T-helper 1 cell treated with Interleukin-12 subunit alpha and Interleukin-12 subunit beta and Interleukin-4 antibody, amounts not matched to agents 30 ng/mL and 1 ng/mL, for 36 hours (primary cell): Measurements from ENCODE around the gene SKAP1. TPM values are rescaled to one million over a fixed set of nuclear protein-coding genes. Genes with fewer than 3 reads are reported as not detected.

Experiments
- intact Hi-C: fragments of 100-400 bp; cut with micrococcal nuclease; formaldehyde crosslinking; loops from one replicate; pipeline ENCODE4 v1.15.1; 2024
- total RNA-seq: library from RNA; stranded (reverse); gene quantifications from 2 replicates; pipeline ENCODE4 v1.2.3, GENCODE V29; 2022

Gene SKAP1
- total RNA-seq, 1 donor from 2014 or later: 84.4 TPM

DNA sequence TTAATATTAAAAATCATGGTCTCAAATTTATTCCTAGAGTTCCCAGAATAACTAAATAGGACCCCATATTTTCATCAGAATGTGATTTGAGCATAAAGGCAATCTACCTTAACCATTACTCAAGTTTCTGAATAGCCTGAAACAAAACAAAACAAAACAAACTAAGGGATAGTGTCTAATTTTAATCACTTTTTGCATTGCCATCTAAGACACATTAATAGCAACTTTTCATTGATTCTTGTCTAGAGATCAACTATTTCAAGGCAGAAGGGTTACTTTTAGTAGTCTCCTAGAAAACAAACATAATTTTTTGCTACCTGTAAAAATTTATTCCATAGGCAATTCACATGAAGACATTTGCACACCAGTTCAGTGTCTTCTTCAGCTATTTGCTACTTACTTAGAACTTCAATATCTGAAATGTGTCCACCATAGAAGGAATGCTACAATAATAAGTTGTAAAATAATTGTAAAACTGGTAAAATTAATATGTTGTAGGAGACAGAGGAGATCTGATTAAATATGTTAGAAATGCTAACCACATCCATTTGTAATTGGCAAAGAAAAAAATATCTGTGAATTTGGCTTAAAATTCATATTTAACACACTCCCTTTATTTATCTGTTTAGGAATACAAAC is 94.7 kb downstream of the SKAP1 start:
- intact Hi-C loops: loop anchor here (5.0 kb wide), 1 partner anchor 37 kb away; no protein-coding TSS in a partner anchor

DNA sequence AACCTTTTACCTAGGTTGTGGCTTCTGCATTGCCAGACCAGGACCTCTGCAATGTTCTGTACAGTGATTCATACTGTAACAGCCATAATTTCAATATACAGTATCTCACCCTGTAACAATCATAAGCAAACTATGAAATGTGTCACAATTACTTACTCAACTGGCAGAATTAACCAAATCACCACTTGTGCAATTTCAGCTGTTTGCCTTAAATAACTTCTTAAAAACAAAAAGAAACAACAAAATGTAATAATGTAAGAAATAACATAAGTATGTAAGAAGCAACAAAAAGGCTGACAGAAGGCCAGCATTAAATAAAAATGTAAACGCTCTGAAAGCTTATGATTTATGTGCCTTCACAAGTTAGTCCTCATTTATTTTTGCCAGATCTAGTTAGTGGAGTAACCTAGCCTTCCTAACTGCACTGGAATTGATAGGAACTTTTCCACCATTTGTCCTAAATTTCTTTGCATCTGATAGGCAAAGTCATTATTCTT is 96.9 kb downstream of the SKAP1 start:
- intact Hi-C loops: no loop called here

DNA sequence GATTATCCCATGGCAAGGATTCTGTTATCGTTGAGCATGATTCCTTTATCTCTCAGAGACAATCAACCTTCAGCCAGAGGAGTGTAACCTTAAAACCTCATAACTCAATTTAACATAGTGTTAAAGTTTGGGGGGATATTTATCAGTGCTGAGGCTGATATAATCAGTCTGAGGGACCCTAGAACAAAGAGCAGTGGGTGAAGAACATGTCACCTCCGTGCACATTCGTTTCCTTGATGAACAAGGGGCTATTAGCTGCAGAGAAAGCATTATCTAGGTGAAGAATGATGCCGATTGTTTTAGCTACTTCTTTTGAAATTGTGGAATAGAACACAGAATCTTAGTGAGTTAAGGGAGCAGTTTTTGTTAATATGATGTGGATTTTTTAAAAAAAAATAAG is 99.1 kb downstream of the SKAP1 start:
- intact Hi-C loops: no loop called here

DNA sequence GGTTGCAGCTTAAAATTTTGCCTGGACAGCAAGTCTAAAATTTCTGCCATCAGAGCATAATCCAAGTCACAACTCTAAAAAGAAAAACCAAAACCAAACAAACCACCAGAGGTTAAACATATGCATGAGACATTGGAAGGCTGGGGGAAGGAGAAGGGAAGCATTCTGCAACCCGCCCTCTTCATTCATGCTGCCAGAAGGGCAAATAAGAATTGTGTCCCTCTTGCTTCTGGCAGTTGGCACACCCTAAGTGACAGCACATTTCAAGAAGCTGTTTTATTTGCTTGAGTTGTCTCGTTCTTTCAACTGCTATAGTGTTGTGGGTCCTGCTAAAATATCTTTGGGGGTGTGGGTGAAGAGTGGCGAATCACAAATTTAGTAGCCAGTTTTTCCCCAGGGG is 99.6 kb downstream of the SKAP1 start:
- intact Hi-C loops: no loop called here

DNA sequence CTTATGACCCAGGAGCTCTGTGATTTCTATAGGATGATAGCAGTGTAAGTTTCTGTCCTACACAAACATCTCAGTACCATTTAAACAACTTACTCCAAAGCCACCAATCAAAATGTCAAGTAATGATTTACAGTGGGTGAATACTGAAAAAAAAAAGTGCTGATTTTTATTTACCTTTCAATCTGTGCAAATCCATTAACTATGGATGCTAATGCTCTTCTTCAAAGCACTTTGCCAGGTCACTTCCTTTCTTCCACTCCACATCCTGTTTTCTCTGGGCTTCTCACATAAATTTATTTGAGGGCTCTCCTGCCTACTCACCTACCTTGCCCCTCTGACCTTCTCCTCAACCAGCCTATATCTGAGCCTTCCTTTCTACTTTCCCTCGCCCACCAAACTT is 101.6 kb downstream of the SKAP1 start:
- intact Hi-C loops: no loop called here

DNA sequence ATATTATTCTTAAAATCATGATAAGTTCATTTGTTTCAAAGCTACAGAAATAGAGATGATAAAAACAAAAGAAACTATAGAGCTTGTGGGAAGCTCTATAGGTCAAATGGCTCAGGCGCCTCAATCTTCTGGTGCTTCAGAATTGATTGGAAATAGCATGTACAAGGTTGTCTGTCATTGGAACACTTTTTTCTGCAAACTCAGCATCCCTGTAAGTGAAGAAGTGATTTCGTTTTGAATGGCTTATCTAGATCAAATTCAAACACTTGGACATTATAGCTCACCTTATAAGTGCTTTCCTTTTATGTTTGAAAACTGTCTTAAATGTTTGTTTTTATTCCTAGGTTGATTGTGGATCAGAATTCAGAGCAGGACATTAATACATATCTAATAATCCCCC is 103.7 kb downstream of the SKAP1 start:
- intact Hi-C loops: no loop called here

DNA sequence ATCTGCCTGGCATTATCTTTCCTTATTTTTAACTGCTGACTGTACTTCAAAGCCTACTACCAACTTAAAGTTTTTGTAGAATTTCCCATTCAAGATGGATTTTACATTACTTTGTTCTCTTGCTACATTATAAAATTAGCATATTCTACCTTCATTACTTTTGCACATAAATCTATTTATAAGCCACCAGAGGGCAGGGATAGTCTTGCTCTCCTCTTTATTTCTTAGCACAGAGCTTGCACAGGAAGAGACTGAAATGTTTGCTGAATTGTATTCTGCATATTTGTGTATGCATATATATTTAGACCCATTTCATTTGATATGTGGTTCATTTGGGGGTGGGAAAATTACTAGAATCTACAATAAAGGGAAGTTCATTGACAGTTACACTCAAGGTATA is 108.0 kb downstream of the SKAP1 start:
- intact Hi-C loops: no loop called here

DNA sequence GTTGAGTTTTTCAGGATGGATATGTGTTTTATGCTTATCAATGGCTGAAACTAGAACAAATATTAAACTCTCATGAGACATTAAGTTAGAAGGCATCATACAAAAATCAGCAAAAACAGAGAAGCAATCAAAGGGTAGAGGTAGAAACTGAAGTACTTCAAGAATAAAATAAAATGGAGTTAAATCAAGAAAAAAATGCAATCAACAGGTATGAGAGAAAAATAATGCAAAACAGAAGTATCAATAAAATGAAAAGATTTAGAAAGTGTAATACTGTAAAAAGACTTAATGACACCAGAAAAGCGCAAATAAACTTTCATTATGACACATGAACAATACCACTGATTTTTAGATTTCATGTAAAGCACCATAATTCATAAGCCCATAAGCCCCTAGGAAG is 112.3 kb downstream of the SKAP1 start:
- intact Hi-C loops: no loop called here

DNA sequence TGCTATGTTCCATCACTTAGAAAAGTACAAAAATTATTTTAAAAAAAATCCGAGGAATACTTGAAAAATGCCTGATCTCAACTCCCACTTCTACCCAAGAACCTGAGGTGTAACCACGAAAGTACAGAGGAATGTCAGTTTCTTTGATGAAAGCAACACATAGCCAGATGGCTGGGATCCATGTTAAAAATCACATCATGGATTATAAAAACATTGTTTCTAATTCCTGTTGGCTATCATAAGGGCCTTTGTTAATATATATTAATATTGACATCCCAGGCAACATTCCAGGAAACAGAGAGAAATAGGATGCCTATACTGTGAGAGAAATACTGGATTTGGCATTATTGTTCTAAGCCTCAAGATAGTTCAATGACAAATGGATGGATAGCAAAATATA is 115.3 kb downstream of the SKAP1 start:
- intact Hi-C loops: no loop called here

DNA sequence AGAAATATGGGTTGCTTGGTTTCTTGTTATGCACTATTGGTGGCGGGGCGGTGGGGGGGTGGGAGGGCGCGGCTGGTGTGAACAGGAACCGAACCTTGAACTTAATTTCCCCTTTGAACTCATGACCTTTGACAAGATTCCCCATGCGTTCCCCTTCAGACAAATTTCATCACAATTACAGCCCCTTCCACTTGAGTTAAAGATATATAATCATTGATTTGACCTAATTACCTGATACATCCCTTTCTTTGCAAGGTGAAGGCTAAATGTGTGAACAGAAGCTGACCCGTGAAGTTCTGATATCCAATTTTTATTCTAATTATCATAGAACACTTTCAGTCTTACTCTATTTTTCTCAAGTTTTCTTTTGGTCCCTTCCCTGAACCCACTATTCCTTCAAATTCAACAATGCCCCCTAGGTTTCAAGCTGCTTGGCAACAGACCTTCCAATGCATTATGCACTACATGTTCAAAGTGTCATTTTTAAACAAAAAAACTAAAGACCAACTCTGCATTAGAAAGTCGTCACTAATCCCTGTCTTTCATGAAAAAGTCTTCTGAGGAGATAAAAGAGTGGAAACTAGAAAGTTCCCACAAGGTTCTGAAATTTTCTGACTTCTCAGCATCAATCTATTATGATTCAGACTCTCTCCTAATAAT is 116.8 kb downstream of the SKAP1 start:
- intact Hi-C loops: no loop called here

DNA sequence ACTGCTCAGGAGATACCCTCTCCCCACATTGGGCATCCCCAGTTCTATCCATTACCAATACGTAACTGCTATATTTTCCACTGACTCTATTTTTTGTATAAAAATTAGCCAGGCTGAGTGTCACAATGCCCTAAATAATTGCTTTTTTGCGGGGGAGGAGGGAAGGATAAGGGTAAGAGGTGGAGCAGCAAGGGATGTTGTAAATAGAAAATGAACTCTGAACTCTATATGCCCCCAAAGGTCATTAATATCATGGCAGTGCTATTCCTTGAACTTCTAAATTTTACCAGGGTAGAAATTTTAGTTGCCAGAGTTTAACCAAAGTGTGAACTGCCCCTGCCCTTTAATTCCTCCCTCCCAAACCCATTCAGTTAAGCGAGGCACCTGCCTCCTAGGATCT is 118.7 kb downstream of the SKAP1 start:
- intact Hi-C loops: no loop called here

DNA sequence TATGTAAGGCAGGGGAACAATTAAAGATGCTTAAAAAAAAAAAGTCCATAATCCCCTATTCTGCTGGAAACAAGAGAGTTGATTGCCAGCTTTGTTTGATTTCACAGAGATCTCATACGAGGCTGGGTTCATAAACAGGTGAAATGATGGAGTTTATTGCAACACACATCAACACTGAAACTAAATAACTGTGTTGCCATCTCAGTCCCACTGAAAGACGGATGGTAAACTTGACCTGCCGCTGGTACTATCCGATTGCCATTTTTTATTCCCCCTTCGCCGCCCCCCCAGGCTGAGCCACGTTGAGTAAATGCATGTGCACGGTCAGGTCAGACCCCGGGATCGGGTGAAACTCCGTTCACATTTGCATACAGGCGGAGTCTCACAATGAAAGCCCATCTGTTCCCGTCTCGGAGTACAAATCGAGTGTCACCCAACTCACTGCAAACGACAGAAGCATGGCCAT is 119.2 kb downstream of the SKAP1 start:
- intact Hi-C loops: no loop called here

DNA sequence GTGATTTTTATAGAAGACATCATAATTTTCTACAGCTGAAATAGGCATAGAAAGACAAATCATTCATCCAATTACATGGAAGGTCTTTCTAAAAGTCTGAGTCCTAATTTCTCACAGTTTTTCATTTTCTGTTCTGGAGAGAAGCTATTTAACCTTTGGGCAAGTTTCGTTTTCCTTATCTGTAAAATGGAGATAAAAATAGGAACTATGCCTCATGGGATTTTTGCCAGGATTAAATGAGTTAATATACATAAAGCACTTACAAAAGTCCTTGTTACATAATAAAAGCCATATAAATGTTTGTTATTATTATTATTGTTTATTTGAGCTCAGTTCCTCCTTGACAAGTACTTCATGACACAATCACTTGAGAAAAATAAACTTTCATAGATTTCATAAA is 121.4 kb downstream of the SKAP1 start:
- intact Hi-C loops: loop anchor here (1.0 kb wide), 1 partner anchor 285 kb away; the partner anchor contains the start of gene HOXB5

DNA sequence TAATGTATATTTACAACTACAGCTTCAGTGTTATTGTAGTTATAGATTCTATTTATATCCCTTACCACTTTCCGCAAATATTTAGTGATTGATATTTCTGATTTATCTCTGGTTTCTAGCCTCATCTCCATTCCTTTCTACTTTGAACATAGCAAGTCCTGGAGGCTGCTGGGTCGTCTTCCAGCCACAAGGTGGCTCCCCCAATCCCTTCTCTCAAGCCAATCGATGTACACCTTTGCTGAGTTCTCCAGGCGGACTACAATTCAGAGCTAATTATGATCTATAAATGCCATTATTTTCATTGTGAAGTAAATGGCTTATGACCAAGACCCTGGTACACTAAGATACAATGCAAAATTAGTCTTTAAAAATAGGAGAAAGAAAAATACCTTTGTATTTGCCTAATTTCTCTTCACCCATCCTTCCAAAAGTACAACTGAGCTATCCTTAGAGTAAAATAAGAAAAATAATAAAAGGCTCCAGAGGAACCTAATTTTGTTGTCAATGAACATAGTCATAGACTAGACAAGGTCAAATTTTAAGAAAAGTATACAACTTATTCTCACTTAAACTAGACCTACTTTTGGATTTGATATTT is 122.1 kb downstream of the SKAP1 start:
- intact Hi-C loops: loop anchor here (1.0 kb wide), 1 partner anchor 285 kb away; the partner anchor contains the start of gene HOXB5

DNA sequence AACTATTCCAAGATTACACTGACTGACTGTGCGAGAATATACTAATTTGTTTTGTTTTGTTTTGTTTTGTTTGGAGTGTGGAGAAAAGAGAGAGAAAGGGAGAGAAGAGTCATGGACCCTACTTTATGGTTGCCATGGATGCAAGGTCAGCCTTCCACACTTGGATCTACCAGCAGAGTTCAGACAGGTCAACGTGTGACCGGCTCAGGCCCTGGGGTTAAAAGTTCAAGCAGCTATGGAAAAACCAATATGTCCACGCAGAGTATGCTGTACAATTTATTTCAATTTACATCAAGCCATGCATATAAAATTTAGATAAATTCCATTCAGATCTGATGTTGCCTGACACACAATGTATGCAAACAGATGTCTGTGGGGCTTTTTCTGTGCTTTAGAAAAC is 122.8 kb downstream of the SKAP1 start:
- intact Hi-C loops: no loop called here

DNA sequence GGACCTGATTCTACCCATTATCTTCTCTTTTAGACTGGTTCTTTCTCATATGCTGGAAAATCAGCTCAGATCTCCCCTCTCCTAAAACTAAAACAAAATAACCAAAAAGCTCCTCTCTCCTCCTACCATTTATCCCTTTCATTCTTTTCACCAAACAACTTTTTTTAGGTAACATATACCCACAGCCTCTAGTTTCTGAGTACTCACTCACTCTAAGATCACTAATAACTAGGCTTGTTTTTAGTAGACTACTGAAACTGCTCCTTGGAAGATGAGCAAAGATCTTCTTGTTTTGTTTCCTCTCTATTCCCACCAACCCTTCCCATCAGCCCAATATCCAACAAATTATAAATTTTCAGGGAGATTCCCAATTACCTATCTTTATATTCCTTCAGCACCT is 129.0 kb downstream of the SKAP1 start:
- intact Hi-C loops: no loop called here

DNA sequence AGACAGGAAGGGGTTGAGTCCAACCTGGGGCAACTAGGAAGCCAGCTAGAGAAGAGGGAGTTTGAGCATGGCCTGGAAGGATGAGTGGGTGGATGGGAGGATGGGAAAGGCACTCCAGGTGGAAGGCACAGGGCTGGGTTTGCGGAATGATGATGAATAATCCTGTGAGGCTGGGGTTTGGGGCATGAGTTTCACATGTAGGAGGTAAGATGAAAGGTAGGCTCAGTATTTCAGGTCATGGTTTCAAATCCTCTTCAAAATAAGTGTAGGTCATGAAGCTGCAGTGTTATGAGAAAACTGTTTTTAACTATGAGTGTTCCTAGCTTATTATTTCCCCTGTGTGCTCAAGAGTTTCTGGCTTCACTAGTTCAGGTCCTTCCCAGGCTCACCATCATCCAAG is 130.3 kb downstream of the SKAP1 start:
- intact Hi-C loops: loop anchor here (5.0 kb wide), 1 partner anchor 272 kb away; no protein-coding TSS in a partner anchor

DNA sequence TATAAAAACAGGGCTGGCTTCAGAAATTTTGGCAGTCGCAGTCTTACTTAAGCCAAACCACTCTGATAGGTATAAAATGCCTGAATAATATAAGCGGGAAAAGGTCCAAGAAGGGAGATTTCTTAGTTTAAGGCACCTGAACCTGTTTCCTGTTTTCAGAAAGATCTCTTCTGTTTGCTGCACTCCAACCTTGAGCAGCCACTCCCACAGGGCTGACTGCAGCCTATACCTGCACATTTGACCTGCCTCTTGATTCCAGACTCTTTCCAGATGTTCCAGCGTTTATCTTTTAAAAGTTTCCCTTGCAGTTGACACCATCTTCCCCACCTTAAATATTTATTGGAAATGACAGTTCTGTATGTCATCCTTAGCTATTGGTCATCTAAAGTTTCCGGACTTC is 132.2 kb downstream of the SKAP1 start:
- intact Hi-C loops: loop anchor here (5.0 kb wide), 1 partner anchor 271 kb away; no protein-coding TSS in a partner anchor

DNA sequence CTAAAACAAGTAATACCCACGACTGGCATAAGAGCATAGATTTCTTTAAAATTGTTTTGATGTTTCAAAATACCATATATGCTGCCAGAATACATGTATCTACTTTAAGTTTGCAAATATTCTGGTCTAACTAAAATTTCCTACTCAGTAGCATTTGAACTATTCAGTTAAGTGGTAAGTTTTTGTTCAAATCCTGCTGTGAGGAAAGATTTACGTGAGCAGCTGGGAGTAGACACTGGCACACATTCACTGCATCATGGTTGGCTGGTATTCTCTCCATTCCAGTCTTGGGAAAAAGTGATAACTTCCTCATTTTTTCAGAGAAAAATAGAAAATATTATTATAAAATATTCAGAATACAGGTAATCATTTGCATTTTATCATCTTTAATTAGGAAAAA is 133.6 kb downstream of the SKAP1 start:
- intact Hi-C loops: loop anchor here (5.0 kb wide), 1 partner anchor 269 kb away; no protein-coding TSS in a partner anchor

DNA sequence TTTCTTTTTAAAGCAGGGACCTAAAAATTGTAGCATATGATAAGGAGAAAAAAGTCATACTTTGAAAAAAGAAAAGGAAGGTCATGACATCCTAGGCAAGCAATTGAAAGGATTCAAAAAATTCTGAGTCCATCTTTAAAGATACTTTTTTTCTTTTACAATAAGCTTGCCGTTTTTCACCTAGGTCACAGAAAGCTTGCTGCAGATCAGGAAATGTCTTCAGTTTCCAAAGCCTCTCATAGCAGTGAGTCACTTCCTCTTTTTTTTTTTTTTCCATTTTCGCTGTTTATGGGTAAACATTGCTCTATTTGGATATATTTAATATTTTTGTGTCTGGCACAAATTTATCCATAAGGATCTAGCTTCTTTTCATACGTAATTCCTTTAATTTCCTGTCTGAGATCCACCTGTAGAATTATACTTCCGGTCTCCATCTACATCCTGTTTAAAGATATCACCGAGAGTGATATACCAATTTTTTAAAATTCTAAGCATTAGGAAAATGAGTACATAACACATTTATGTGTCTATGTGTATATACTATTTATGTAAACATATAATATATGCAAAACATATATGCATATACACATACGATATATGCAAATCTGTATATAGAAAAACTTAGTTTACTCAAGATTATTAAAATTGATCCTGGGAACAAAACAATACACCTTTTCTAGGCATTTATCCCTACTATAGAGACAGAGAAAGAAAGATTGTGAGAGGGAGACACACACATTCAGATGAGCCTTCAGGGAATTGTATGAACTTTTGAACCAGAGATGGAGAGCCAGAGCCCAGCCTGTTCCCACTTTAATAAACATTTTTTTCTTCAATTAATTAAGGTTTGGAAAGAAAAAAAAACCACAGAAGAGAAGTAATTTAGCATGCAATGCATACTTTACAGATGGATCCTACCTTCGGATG is 134.4 kb downstream of the SKAP1 start:
- intact Hi-C loops: loop anchor here (5.0 kb wide), 1 partner anchor 268 kb away; no protein-coding TSS in a partner anchor

DNA sequence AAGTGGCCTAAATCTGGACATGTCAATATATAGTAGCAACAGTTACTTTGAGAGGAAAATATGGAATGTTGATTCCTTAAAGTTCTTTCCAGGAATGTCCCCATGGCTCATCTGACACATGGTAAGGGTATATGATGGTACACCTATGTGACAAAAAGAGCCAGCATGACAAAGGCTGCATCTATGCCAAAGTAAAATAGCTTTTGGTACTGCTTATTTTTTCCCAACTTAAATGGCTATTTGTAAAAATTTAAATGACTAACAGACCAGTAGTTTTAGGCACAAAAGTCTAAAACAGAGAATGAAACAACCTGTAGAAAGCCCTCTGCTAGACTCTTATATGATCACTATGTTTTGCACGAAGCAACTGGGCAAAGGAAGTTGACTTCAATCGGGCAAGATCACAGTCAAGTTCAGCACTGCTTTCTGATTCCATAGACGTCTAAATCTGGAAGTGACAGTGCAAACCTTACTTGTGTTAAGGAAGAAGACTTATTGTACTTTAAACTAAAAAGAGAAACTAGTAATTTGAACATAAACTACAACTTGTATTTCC is 135.1 kb downstream of the SKAP1 start:
- intact Hi-C loops: loop anchor here (5.0 kb wide), 1 partner anchor 268 kb away; no protein-coding TSS in a partner anchor
